OCI-LY7 (cell line): ENCODE data around the gene KBTBD7.

Source experiments
- EZH2phosphoT487 ChIP-seq: fragments of 200-600 bp; sonication (generic); IDR thresholded peaks from 2 replicates; pipeline ENCODE4 v1.6.1; 2018; ENCODE audit warnings: low read depth, borderline replicate concordance, mild to moderate bottlenecking, mixed run types, antibody characterized with exemption, low read length, moderate library complexity, mixed read lengths
- TF ChIP-seq, protein P1 (sequence below): fragments of 200-600 bp; sonication (generic); conservative IDR thresholded peaks from 2 replicates; pipeline ENCODE4 v1.5.1; 2014; ENCODE audit warnings: mild to moderate bottlenecking, antibody characterized with exemption, low read length, moderate library complexity, mixed read lengths

DNA sequence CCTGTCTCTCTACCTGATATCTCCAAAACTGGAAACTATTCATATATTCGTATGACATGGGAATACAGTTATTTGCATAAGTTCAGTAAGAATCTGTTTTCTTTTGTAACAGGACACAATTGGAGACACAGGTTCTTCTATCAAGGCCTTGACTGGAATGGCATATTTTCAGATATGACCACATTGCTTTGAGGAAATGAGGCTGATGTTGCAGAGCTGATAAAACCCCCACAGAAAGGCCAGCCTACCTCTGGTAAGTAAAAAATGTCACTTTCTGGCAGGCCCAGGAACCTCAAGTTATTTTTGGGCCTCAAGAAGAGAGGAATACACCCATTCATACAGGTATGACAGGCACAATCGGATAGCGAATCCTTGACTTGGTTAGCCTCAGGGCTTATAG is 32.2 kb downstream of the KBTBD7 start:
- TF ChIP-seq, protein P1, sequence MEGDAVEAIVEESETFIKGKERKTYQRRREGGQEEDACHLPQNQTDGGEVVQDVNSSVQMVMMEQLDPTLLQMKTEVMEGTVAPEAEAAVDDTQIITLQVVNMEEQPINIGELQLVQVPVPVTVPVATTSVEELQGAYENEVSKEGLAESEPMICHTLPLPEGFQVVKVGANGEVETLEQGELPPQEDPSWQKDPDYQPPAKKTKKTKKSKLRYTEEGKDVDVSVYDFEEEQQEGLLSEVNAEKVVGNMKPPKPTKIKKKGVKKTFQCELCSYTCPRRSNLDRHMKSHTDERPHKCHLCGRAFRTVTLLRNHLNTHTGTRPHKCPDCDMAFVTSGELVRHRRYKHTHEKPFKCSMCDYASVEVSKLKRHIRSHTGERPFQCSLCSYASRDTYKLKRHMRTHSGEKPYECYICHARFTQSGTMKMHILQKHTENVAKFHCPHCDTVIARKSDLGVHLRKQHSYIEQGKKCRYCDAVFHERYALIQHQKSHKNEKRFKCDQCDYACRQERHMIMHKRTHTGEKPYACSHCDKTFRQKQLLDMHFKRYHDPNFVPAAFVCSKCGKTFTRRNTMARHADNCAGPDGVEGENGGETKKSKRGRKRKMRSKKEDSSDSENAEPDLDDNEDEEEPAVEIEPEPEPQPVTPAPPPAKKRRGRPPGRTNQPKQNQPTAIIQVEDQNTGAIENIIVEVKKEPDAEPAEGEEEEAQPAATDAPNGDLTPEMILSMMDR, result no peak
- no peak for TF ChIP-seq EZH2phosphoT487
